DMS 273 treated with DMSO at 0.1 percent for 48 hours (cell line): Measurements from ENCODE around the gene PLA2G4A.

ENCODE experiments used
- DNase-seq: peaks from one replicate; lab custom pipeline; 2025; lab: John Stamatoyannopoulos, UW

The PLA2G4A gene

DNA sequence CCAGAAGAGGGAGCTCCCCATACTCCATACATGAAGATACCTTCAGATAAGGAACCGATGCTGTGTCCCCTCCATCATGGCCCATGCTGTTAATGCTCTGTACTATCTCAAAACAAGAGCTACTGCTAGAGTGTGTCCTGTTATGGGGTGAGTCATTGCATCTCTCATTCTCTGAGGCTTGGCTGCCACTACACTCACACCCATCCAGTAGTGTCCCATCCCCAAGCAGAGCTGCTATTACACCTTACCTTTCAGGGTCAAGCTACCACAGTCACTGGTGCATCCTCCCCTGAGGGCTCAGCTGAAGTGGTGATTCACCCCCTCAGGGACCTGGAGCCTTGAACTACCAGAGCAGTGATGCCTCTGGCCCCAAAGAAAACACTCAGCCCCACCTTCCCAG lies 198.5 kb downstream of the PLA2G4A start:
- DNase-seq = no peak

DNA sequence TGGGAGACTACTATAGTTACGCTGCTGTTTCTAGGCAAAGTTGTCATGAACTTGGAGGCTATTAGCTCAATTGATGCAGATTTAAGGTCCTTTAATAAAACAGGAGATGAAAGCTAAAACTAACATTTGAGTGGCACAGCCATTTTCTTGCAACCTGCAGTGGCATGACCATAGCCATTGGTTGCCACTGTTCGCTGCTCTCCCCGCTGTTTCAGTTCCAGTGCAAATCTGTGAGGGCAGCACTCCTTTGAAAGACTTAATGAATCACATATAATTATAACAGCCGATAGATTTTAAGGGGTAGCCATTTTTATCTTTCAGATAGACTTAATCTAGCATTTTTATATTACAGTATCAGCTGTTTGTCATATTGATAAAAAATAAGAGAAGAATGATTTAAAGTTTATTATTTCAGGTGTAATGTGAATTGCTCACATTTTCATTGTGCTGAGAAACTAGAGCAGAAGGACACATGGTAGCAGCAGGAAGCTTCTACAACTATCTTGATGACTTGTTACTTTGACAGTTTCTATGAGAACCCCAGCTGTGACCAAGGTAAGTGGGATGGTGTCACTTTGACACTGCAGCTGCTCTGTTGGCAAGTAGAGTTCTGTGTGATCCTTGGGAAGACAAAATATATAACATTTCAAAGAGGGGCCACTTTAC lies 203.7 kb downstream of the PLA2G4A start:
- no peak for DNase-seq

DNA sequence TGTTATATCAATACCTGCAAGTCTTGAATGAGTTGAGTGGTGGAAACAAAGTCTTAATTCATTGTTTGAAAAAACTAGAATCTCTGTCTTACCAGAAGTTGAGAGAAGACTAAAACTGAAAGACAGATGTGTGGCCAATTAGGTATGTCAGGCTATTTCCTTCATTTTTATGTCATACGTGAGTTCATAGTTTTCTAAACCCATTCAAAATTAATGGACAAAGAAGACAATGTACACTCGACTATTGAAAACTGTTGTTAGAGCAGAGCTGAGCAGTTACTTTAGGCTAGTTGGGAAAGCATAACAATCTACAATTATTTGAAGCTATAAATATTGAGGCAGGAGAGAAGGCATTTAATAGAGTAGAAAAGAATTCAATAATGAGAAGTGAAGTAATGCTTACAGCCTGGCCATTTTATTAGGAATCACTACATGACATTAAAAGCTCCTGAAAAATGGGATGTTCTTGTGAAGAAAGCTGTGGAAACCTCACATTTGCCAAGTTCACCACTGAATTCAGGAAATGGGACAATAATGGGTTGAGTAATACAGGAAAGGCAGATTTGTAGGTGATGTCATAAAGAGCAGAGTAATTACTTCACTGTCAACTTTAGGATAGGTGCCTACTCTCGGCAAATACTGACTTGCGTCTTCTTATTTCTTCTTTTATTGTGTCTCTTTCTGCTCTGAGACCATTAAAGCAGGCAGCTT lies 204.4 kb downstream of the PLA2G4A start:
- DNase-seq = no peak

DNA sequence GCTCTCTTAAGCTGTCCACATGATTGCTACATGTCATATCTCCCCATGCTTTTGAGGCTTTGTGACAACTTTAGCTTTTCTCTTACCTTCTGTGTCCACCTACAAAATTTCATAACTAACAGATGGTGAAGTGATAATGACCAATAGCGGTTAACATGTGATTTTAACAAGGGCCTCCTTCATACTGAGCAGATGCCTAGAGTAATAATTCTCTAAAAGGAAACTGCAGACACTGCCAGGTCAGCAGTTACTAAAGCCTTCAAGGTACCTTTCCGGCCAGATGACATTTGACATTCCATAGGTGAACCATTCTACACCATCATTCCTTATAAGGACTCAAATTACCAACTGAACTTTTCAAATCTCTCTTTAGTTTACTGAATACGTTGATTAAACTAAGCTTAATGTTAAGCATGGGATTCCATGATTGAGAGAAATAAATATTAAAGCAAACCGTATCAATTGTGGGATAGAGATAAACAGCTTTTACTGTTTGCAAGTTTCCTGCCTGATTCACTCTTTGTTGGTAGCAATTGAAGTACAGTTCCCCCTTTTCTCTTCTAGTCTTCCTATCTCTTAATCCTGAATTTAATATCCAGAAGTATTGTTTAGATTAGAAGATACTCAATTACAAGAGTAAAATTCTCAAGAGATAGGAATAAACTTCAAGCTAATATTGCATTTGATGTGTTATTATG lies 205.1 kb downstream of the PLA2G4A start:
- DNase-seq = no peak

DNA sequence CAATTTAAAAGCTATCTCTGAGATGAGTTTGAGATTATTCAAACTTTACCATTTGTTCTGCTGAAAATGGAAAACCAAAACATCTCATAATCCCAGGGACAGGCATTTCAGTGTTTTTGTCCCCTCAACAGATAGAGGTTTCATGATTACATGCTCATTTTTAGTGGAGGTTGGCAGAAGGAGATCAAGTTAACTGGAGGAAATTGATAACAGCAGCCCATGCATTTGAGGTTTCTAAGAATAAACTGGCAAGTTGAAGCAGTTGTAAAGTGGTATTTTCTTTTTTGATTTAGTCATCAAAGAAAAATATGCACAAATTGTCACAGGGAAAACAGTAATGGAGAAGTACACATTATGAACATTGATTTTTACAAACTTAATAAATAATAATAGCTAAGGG lies 205.8 kb downstream of the PLA2G4A start:
- DNase-seq = no peak

DNA sequence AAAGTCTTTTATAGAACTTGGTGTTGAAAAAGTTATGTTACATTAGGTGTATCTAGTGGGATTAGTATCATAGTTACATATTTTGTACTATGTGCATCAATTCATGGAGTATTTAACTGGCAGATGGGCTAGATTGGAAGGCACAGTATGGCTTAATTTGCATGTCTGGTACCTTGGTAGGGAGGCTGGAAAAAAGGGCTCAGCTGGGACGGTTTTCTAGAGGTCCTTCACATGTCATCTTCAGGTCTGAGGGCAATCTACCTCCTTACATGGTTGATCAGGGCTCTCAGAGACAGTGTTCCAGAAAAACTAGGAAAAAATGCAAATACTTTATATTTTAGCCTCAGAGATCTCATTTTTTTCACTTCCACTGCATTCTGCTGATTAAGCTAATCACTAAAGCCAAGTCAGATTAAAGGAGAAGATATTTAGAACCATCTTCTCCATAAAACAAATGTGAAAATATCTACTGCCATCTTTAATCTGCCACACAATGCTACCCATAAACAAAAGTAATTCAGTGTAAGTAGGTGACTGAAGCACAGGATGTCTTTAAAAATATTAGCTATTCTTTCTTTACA lies 209.3 kb downstream of the PLA2G4A start:
- DNase-seq = no peak
